ENCODE data around the gene HIRIP3.

Gene HIRIP3

GRCh38 chr16:29986931-29987330 is 8.5 kb downstream of the HIRIP3 start:
- DNase-seq (ENCODE audit: low read depth), result no peak
- no peak overlapping the region for H3K4me3 ChIP-seq (ENCODE audit: control insufficient read depth, low read depth, low read length)
- TF ChIP-seq CTCF (IDR thresholded peaks at IDR 0.05; ENCODE audit: control insufficient read depth, insufficient read depth, low read depth, low read length, missing control alignments), result no peak

- H3K4me3 ChIP-seq (ENCODE audit: control insufficient read depth, low read depth, low read length), result no peak overlapping the region
- no peak for TF ChIP-seq CTCF (IDR thresholded peaks at IDR 0.05; ENCODE audit: control insufficient read depth, insufficient read depth, low read depth, low read length, missing control alignments)
- DNase-seq (ENCODE audit: low read depth), result no peak
Measured at GRCh38 chr16:29986231-29986630, 9.2 kb downstream of the HIRIP3 start.

GRCh38 chr16:29985271-29985811 is 10.1 kb downstream of the HIRIP3 start:
- H3K4me3 ChIP-seq (ENCODE audit: control insufficient read depth, low read depth, low read length), result no peak overlapping the region
- DNase-seq (ENCODE audit: low read depth), result no peak
- TF ChIP-seq CTCF (IDR thresholded peaks at IDR 0.05; ENCODE audit: control insufficient read depth, insufficient read depth, low read depth, low read length, missing control alignments), result no peak

GRCh38 chr16:29984764-29985147 is 10.7 kb downstream of the HIRIP3 start:
- H3K4me3 ChIP-seq (ENCODE audit: control insufficient read depth, low read depth, low read length), result no peak overlapping the region
- TF ChIP-seq CTCF (IDR thresholded peaks at IDR 0.05; ENCODE audit: control insufficient read depth, insufficient read depth, low read depth, low read length, missing control alignments), result no peak
- no peak for DNase-seq (ENCODE audit: low read depth)

GRCh38 chr16:29984137-29984763 is 11.2 kb downstream of the HIRIP3 start:
- DNase-seq (ENCODE audit: low read depth), result no peak
- H3K4me3 ChIP-seq (ENCODE audit: control insufficient read depth, low read depth, low read length), result no peak overlapping the region
- no peak for TF ChIP-seq CTCF (IDR thresholded peaks at IDR 0.05; ENCODE audit: control insufficient read depth, insufficient read depth, low read depth, low read length, missing control alignments)

DNA sequence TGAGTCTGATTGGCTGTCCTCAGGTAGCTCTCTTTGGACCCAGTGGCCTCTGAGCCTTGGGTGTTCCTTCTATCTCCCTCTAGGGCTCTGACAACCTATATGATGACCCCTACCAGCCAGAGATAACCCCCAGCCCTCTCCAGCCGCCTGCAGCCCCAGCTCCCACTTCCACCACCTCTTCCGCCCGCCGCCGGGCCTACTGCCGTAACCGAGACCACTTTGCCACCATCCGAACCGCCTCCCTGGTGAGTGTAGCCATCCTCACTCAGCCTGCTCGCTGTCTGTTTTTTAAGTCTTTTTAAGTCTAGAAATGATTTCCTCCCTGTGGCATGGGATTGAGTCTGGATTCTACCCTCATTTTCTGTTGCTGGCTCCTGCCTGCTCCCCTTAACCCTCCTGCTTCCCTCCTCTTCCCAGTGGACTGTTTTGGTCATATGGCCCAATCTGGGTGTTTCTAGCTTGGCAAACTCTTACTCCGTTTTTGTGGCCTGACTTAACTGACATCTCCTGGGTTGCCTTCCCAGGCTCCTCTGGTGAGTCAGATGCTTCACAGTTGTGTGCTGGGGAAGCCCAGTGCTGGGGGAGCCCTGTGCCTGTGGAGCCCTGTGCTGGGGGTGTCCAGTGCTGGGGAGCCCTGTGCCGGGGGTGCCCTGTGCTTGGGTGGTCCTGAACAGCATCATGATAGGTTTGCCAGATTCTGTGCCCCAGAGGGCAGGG is 11.8 kb downstream of the HIRIP3 start:
- no peak for DNase-seq (ENCODE audit: low read depth)
- H3K4me3 ChIP-seq (ENCODE audit: control insufficient read depth, low read depth, low read length), result no peak overlapping the region
- TF ChIP-seq CTCF (IDR thresholded peaks at IDR 0.05; ENCODE audit: control insufficient read depth, insufficient read depth, low read depth, low read length, missing control alignments), result no peak
